SK-N-SH (cell line): ENCODE measurements around the gene CDC42SE1. TPM values are rescaled to one million over a fixed set of nuclear protein-coding genes. Genes with fewer than 3 reads are reported as not detected.

Source experiments
- CTCF ChIA-PET: fragments of 300-600, 350-600 bp; formaldehyde crosslinking; extraction: SDS; loops from one replicate; lab custom pipeline; 2021; lab: Yijun Ruan, JAX
- POLR2A ChIA-PET: fragments of 350-600 bp; sonication (Branson Sonifier 250); formaldehyde crosslinking; extraction: SDS; loops from one replicate; lab custom pipeline; 2020; ENCODE audit warnings: antibody characterized with exemption, inconsistent platforms; lab: Yijun Ruan, JAX
- DNase-seq: peaks from one replicate; pipeline ENCODE4 v3.0.0; 2012
- H2AFZ ChIP-seq: fragments of 200-600 bp; sonication (generic); 2 replicates; pipeline ENCODE4 v1.8.1; 2016; ENCODE audit warnings: antibody characterized with exemption, mild to moderate bottlenecking, low read depth
- H3F3A ChIP-seq: fragments of 200-600 bp; sonication (generic); replicated peaks from 2 replicates; pipeline ENCODE3; 2016; ENCODE audit warnings: antibody characterized with exemption, mild to moderate bottlenecking; ENCODE audit not compliant: insufficient read depth
- H3K27ac ChIP-seq, 2 experiments: fragments of 200-500 bp in 1 of 2; fragments of 200-600 bp in 1 of 2; sonication (Bioruptor generic) in 1 of 2; sonication (generic), shearing (Covaris generic) in 1 of 2; 2 replicates each; pipeline versions ENCODE4 v1.5.1 to v1.6.1; 2014 to 2016; ENCODE audit warnings: low read depth in 2 of 2, inconsistent platforms in 1 of 2, low read length in 1 of 2, mild to moderate bottlenecking in 1 of 2, mixed read lengths in 1 of 2
- H3K27me3 ChIP-seq: fragments of 200-600 bp; sonication (generic), shearing (Covaris generic); 2 replicates; pipeline ENCODE4 v1.6.1; 2016; ENCODE audit warnings: mixed run types; ENCODE audit not compliant: insufficient read depth
- H3K36me3 ChIP-seq, 2 experiments: fragments of 200-500 bp in 1 of 2; fragments of 200-600 bp in 1 of 2; sonication (Bioruptor generic) in 1 of 2; sonication (generic) in 1 of 2; replicated peaks in 1 of 2; 2 replicates each; pipeline versions ENCODE3 to v1.5.1; 2014 to 2016; ENCODE audit warnings: low read length in 1 of 2, mild to moderate bottlenecking in 1 of 2; ENCODE audit not compliant: insufficient read depth in 2 of 2, control insufficient read depth in 1 of 2
- H3K4me1 ChIP-seq, 2 experiments: fragments of 200-500 bp in 1 of 2; fragments of 200-600 bp in 1 of 2; sonication (Bioruptor generic) in 1 of 2; sonication (generic), shearing (Covaris generic) in 1 of 2; 2 replicates each; pipeline versions ENCODE4 v1.5.1 to v1.6.1; 2014 to 2016; ENCODE audit warnings: low read depth in 1 of 2, low read length in 1 of 2, mixed run types in 1 of 2; ENCODE audit not compliant: insufficient read depth in 2 of 2, control insufficient read depth in 1 of 2
- H3K4me2 ChIP-seq: fragments of 200-600 bp; sonication (generic), shearing (Covaris generic); 2 replicates; pipeline ENCODE4 v1.6.1; 2017; ENCODE audit warnings: mixed run types
- H3K4me3 ChIP-seq, 2 experiments: fragments of 200-500 bp in 1 of 2; fragments of 200-600 bp in 1 of 2; sonication (Bioruptor generic) in 1 of 2; sonication (generic), shearing (Covaris generic) in 1 of 2; 2 replicates each; pipeline versions ENCODE4 v1.5.1 to v1.8.1; 2014 to 2016; ENCODE audit warnings: low read depth in 2 of 2, inconsistent platforms in 1 of 2, low read length in 1 of 2, mild to moderate bottlenecking in 1 of 2, mixed read lengths in 1 of 2, moderate library complexity in 1 of 2
- H3K79me2 ChIP-seq: fragments of 200-600 bp; sonication (generic); 2 replicates; pipeline ENCODE4 v1.8.1; 2017; ENCODE audit warnings: mild to moderate bottlenecking; ENCODE audit not compliant: insufficient read depth
- H3K9ac ChIP-seq: fragments of 200-600 bp; sonication (generic); 2 replicates; pipeline ENCODE4 v1.6.1; 2017; ENCODE audit warnings: mixed run types
- H3K9me2 ChIP-seq: fragments of 200-600 bp; sonication (generic); 2 replicates; pipeline ENCODE4 v1.6.1; 2017; ENCODE audit warnings: mixed run types
- H3K9me3 ChIP-seq: fragments of 200-600 bp; sonication (generic); 2 replicates; pipeline ENCODE4 v1.6.1; 2017; ENCODE audit warnings: mixed run types, mild to moderate bottlenecking, moderate library complexity
- H4K20me1 ChIP-seq: fragments of 200-600 bp; sonication (generic); 2 replicates; pipeline ENCODE4 v1.6.1; 2017; ENCODE audit warnings: mild to moderate bottlenecking, mixed run types; ENCODE audit not compliant: insufficient read depth
- CTCF ChIP-seq: fragments of 200-600 bp; sonication (generic); IDR thresholded peaks from 2 replicates; pipeline ENCODE4 v1.6.1; 2017; ENCODE audit warnings: antibody characterized with exemption, mild to moderate bottlenecking, moderate library complexity
- ELF1 ChIP-seq: IDR thresholded peaks from 2 replicates; pipeline ENCODE4 v1.4.0; 2012
- EP300 ChIP-seq, 2 experiments: IDR thresholded peaks; 2 replicates each; pipeline versions ENCODE4 v1.4.0 to v1.6.1; 2012; ENCODE audit warnings: borderline replicate concordance in 1 of 2, low read depth in 1 of 2, low read length in 1 of 2
- FOSL2 ChIP-seq: IDR thresholded peaks from 2 replicates; pipeline ENCODE4 v1.4.0; 2012; ENCODE audit warnings: low read depth, mild to moderate bottlenecking, moderate library complexity, borderline replicate concordance
- GABPA ChIP-seq: IDR thresholded peaks from 2 replicates; pipeline ENCODE4 v1.4.0; 2012; ENCODE audit warnings: low read depth, mild to moderate bottlenecking
- JUND ChIP-seq: IDR thresholded peaks from 2 replicates; pipeline ENCODE4 v1.4.0; 2012
- MXI1 ChIP-seq: IDR thresholded peaks from 2 replicates; pipeline ENCODE4 v1.6.1; 2012; ENCODE audit warnings: mild to moderate bottlenecking, low read depth, low read length, improper control_type of control experiment
- NRF1 ChIP-seq: IDR thresholded peaks from 2 replicates; pipeline ENCODE4 v1.6.1; 2012; ENCODE audit warnings: low read depth, mild to moderate bottlenecking, low read length
- PBX3 ChIP-seq: IDR thresholded peaks from 2 replicates; pipeline ENCODE4; 2012
- RCOR1 ChIP-seq: fragments of 150-350 bp; IDR thresholded peaks from 2 replicates; pipeline ENCODE4 v1.6.1; 2017; ENCODE audit warnings: antibody characterized with exemption, low read length
- REST ChIP-seq: IDR thresholded peaks from 2 replicates; pipeline ENCODE4 v1.6.1; 2012; ENCODE audit warnings: mild to moderate bottlenecking, low read depth, low read length, moderate library complexity
- RFX5 ChIP-seq: IDR thresholded peaks from 2 replicates; pipeline ENCODE4 v1.6.1; 2012; ENCODE audit warnings: mild to moderate bottlenecking, improper control_type of control experiment, low read length
- TAF1 ChIP-seq: IDR thresholded peaks from 2 replicates; pipeline ENCODE4 v1.6.1; 2012; ENCODE audit warnings: low read depth, mild to moderate bottlenecking, low read length, moderate library complexity, borderline replicate concordance
- TCF12 ChIP-seq: IDR thresholded peaks from 2 replicates; pipeline ENCODE4 v1.4.0; 2012
- TEAD4 ChIP-seq: IDR thresholded peaks from 2 replicates; pipeline ENCODE4 v1.4.0; 2012; ENCODE audit warnings: mild to moderate bottlenecking, borderline replicate concordance; ENCODE audit not compliant: insufficient read depth
- ZBTB33 ChIP-seq: IDR thresholded peaks from 2 replicates; pipeline ENCODE4 v1.4.0; 2012; ENCODE audit warnings: low read depth, borderline replicate concordance
- WGBS: methylation state at CpG from one replicate; pipeline ENCODE4 v1.1.6; 2017; ENCODE audit warnings: low lambda C conversion rate; 5-methylcytosine and 5-hydroxymethylcytosine counted together
- polyA plus RNA-seq, 3 experiments: library from polyadenylated mRNA; depleted of rRNA; stranded (reverse); fragments of >200 nt; gene quantifications; 2 replicates each; pipeline ENCODE4 v1.2.3, GENCODE V29; 2012

CDC42SE1 gene
- polyA plus RNA-seq, 1 of the 3 experiments (the other 2 are of a cell fraction): 47.8 TPM

GRCh38 chr1:151002611-151003010, 56.8 kb downstream of the CDC42SE1 start:
- Histone ChIP-seq H3K9me2 (no peaks in the 10 kb centered on the region), H3K9me3 (no peaks in the 10 kb centered on the region), H3K79me2 (0 out of 2 replicates have a peak, but pooled peaks cover 9% of the 10 kb centered on the region), H3F3A (peaks cover 12% of the 10 kb centered on the region), H3K27me3 (no peaks in the 10 kb centered on the region), H3K36me3 (peaks cover 0 to 11% of the 10 kb centered on the region in 2 experiments), H3K9ac (no peak overlapping the region), H4K20me1 (no peaks in the 10 kb centered on the region), H3K4me1 (peaks cover 0 to 22% of the 10 kb centered on the region in 2 experiments; a peak in 2 of 4 replicates), H3K4me3 (no peak overlapping the region), H2AFZ (no peak overlapping the region), H3K27ac (no peak overlapping the region), H3K4me2 (no peak overlapping the region)
- TF ChIP-seq ZBTB33 (no peak), GABPA (no peak), TEAD4 (no peak), RCOR1 (no peak), REST (no peak), NRF1 (no peak)
- ChIA-PET CTCF (interaction anchor here (5.3 to 15.9 kb wide), 2 partner anchors 7 to 22 kb away, joined by 79 to 371 read pairs; partner anchors contain the start of genes ANXA9 and CERS2), POLR2A (no interaction called here)
- DNase-seq: no peak
- WGBS: 65% methylated on average over 2 of the region's 2 CpGs

- ChIA-PET POLR2A (no interaction called here), CTCF (interaction anchor here (1.3 to 15.9 kb wide), 2 partner anchors 22 to 98 kb away, joined by 4 to 371 read pairs; partner anchors contain the start of genes ANXA9 and CERS2)
- H4K20me1 ChIP-seq: no peaks in the 10 kb centered on the region
- no peaks in the 10 kb centered on the region for H3K9me2 ChIP-seq
- H3K27me3 ChIP-seq: no peaks in the 10 kb centered on the region
- 0 out of 2 replicates have a peak, but pooled peaks cover 9% of the 10 kb centered on the region for H3K79me2 ChIP-seq
- no peak overlapping the region for H2AFZ ChIP-seq
- DNase-seq: no peak
- no peak overlapping the region for H3K27ac ChIP-seq
- H3K4me3 ChIP-seq: no peak overlapping the region
- H3K4me2 ChIP-seq: no peak overlapping the region
- peaks cover 0 to 17% of the 10 kb centered on the region in 2 experiments; a peak in 2 of 4 replicates for H3K4me1 ChIP-seq
- peaks cover 0 to 11% of the 10 kb centered on the region in 2 experiments for H3K36me3 ChIP-seq
- H3K9ac ChIP-seq: no peak overlapping the region
- H3K9me3 ChIP-seq: no peaks in the 10 kb centered on the region
- H3F3A ChIP-seq: peaks cover 6% of the 10 kb centered on the region
- WGBS: 90% methylated on average over 3 of the region's 3 CpGs
- TF ChIP-seq TCF12: no peak
- no peak for TF ChIP-seq CTCF
- no peak for TF ChIP-seq RCOR1
- no peak for TF ChIP-seq RFX5
- TF ChIP-seq NRF1: no peak
- no peak for TF ChIP-seq FOSL2
- no peak for TF ChIP-seq ZBTB33
- TF ChIP-seq JUND: no peak
- TF ChIP-seq PBX3: no peak
- TF ChIP-seq MXI1: no peak
- TF ChIP-seq EP300 (IDR thresholded peaks at IDR 0.05; ENCODE audit: borderline replicate concordance in 1 of 2, low read depth in 1 of 2, low read length in 1 of 2): no peak
- no peak for TF ChIP-seq TAF1
- TF ChIP-seq ELF1: no peak
Measured at GRCh38 chr1:151002051-151002450, 57.4 kb downstream of the CDC42SE1 start.
